K562 (cell line): Measurements from ENCODE around the gene BTNL8. TPM values are rescaled to one million over a fixed set of nuclear protein-coding genes. Genes with fewer than 3 reads are reported as not detected.

ENCODE experiments used
- ATF6 ChIP-seq: sonication (generic); formaldehyde crosslinking; IDR thresholded peaks from 2 replicates; pipeline ENCODE4 v1.4.0; 2020; ENCODE audit warnings: mild to moderate bottlenecking, missing genetic modification reagents
- BRD9 ChIP-seq: fragments of 450-650 bp; IDR thresholded peaks from 2 replicates; pipeline ENCODE4 v1.6.1; 2018; ENCODE audit warnings: low read depth; ENCODE audit not compliant: partially characterized antibody
- CAMTA2 ChIP-seq: fragments of 250-450 bp; sonication (Bioruptor Pico); conservative IDR thresholded peaks from 2 replicates; pipeline ENCODE4 v1.5.1; 2022
- CBX5 ChIP-seq: IDR thresholded peaks from 2 replicates; pipeline ENCODE4 v1.6.1; 2014; ENCODE audit warnings: low read depth, borderline replicate concordance
- CLOCK ChIP-seq: fragments of 250-450 bp; sonication (Bioruptor Pico); IDR thresholded peaks from 2 replicates; pipeline ENCODE4 v1.4.0; 2020; ENCODE audit warnings: mild to moderate bottlenecking, moderate library complexity, borderline replicate concordance
- POLR3A ChIP-seq: IDR thresholded peaks from 2 replicates; pipeline ENCODE4 v1.6.1; 2011; ENCODE audit warnings: borderline replicate concordance, mild to moderate bottlenecking, moderate library complexity; ENCODE audit not compliant: insufficient read length, insufficient read depth; ENCODE audit errors: extremely low read depth
- PYGO2 ChIP-seq: fragments of 450-650 bp; IDR thresholded peaks from 2 replicates; pipeline ENCODE4 v1.6.1; 2016; ENCODE audit warnings: mild to moderate bottlenecking, missing genetic modification characterization, moderate library complexity, missing compliant biosample characterization
- RUNX1 ChIP-seq: sonication (generic); IDR thresholded peaks from 2 replicates; pipeline ENCODE4 v1.6.1; 2016; ENCODE audit warnings: antibody characterized with exemption, low read depth
- SUPT5H ChIP-seq: fragments of 450-650 bp; IDR thresholded peaks from 2 replicates; pipeline ENCODE4 v1.6.1; 2016
- TEAD2 ChIP-seq: fragments of 450-650 bp; IDR thresholded peaks from 2 replicates; pipeline ENCODE4 v1.6.1; 2016; ENCODE audit warnings: missing genetic modification characterization, control low read depth, missing compliant biosample characterization
- THAP12 ChIP-seq: fragments of 250-450 bp; sonication (Bioruptor Pico); IDR thresholded peaks from 2 replicates; pipeline ENCODE4 v1.9.0; 2021; ENCODE audit warnings: mild to moderate bottlenecking, inconsistent platforms
- XRCC3 ChIP-seq: fragments of 450-650 bp; IDR thresholded peaks from 2 replicates; pipeline ENCODE4 v1.6.1; 2017; ENCODE audit warnings: mild to moderate bottlenecking, moderate library complexity
- XRCC4 ChIP-seq: IDR thresholded peaks from one replicate; pipeline ENCODE4 v1.6.1; 2011; ENCODE audit not compliant: insufficient read depth, insufficient read length; ENCODE audit errors: extremely low read depth
- ZBTB12 ChIP-seq: fragments of 250-450 bp; sonication (Bioruptor Pico); IDR thresholded peaks from 2 replicates; pipeline ENCODE4 v1.4.0; 2020
- ZFX ChIP-seq: sonication (generic); formaldehyde crosslinking; IDR thresholded peaks from 2 replicates; pipeline ENCODE4 v1.8.0; 2022; ENCODE audit warnings: mild to moderate bottlenecking, missing genetic modification reagents, moderate library complexity
- ZKSCAN3 ChIP-seq: fragments of 250-450 bp; sonication (Bioruptor Pico); IDR thresholded peaks from 2 replicates; pipeline ENCODE4 v1.4.0; 2020
- ZNF277 ChIP-seq: fragments of 250-450 bp; sonication (Bioruptor Pico); IDR thresholded peaks from 2 replicates; pipeline ENCODE4 v1.8.0; 2022; ENCODE audit warnings: inconsistent platforms, mild to moderate bottlenecking, moderate library complexity, borderline replicate concordance
- ZNF707 ChIP-seq: fragments of 250-450 bp; sonication (Bioruptor Pico); conservative IDR thresholded peaks from 2 replicates; pipeline ENCODE4 v1.8.0; 2022; ENCODE audit warnings: inconsistent platforms, mild to moderate bottlenecking, moderate library complexity
- ZNF79 ChIP-seq: fragments of 250-450 bp; sonication (Bioruptor Pico); IDR thresholded peaks from 2 replicates; pipeline ENCODE4 v1.4.0; 2020; ENCODE audit warnings: low read depth, mild to moderate bottlenecking, moderate library complexity
- polyA plus RNA-seq, 8 experiments: library from polyadenylated mRNA; depleted of rRNA in 4 of 8; stranded (reverse) in 5 of 8; unstranded in 3 of 8; fragments of >200 nt; fragmentation: Nextera tagmentation in 2 of 8; fragmentation: Illumina TruSeq in 1 of 8; extraction: Ambion mirVana in 2 of 8; extraction: Trizol in 1 of 8; gene quantifications; 2 replicates each; pipeline versions ENCODE4 v1.2.1 to v1.2.3, GENCODE V29; 2011 to 2014; ENCODE audit warnings: inconsistent platforms in 1 of 8, missing spikeins in 1 of 8
- total RNA-seq, 7 experiments: library from RNA; depleted of rRNA in 6 of 7; stranded (reverse); fragments of >200 nt in 6 of 7; fragmentation: Illumina TruSeq in 2 of 7; extraction: Trizol in 2 of 7; gene quantifications; 2 replicates each; pipeline versions ENCODE4 v1.2.1 to v1.2.3, GENCODE V29; 2011 to 2021; ENCODE audit warnings: low replicate concordance in 1 of 7

Gene BTNL8
- total and polyA plus RNA-seq, 9 of the 15 experiments (the other 6 are each of a cell fraction or from before 2014, with no cell fraction given): 0.04 to 0.18 (median 0.07) TPM; not detected in 6

GRCh38 chr5:180850434-180851078 lies 48.4 kb upstream of the BTNL8 start (continued):
- TF ChIP-seq ZBTB12 (CRISPR knock-in tag) (no peak), ZNF79 (no peak), ATF6 (CRISPR knock-in tag) (no peak), ZFX (CRISPR knock-in tag) (0 out of 2 replicates have a peak, but pooled peaks have one; percentile 16), PYGO2 (tag) (no peak), RUNX1 (no peak), ZNF707 (CRISPR knock-in tag) (no peak), CAMTA2 (CRISPR knock-in tag) (no peak), POLR3A (no peak), XRCC4 (no peak), ZKSCAN3 (CRISPR knock-in tag) (no peak), THAP12 (CRISPR knock-in tag) (no peak), TEAD2 (tag) (no peak), CBX5 (0 out of 2 replicates have a peak, but pooled peaks have one; percentile 13), BRD9 (no peak), XRCC3 (peak; percentile 59; the same call in 1 of the 2 replicates), SUPT5H (no peak), ZNF277 (CRISPR knock-in tag) (no peak), CLOCK (no peak)
